Prostate gland (tissue), 2 donors: ENCODE data around the gene CADM3.
A peak's percentile ranks its signal among the peaks of the same experiment; 100 is the strongest.

ENCODE experiments used
- CTCF ChIP-seq, 4 experiments: fragments of 200-600 bp in 2 of 4; fragments of 450-650 bp in 2 of 4; sonication (generic) in 2 of 4; IDR thresholded peaks; 1 replicate in 3 of 4; 2 replicates in 1 of 4; pipeline ENCODE4 v1.5.1; 2016 to 2019; ENCODE audit warnings: antibody characterized with exemption in 4 of 4, mild to moderate bottlenecking in 2 of 4, moderate library complexity in 2 of 4
- POLR2A ChIP-seq: fragments of 450-650 bp; IDR thresholded peaks from one replicate; pipeline ENCODE4 v1.6.1; 2016; ENCODE audit warnings: antibody characterized with exemption, mild to moderate bottlenecking
- POLR2AphosphoS5 ChIP-seq: sonication (generic); formaldehyde crosslinking; IDR thresholded peaks from one replicate; pipeline ENCODE4 v1.6.1; 2017; ENCODE audit warnings: antibody characterized with exemption

- TF ChIP-seq POLR2AphosphoS5 (peak; percentile 24), CTCF (IDR thresholded peaks at IDR 0.05) (no peak), POLR2A (no peak)
Observed at GRCh38 chr1:159177272-159177907, 6.0 kb downstream of the CADM3 start.
